ENCODE measurements around the gene CPHXL2. TPM values are rescaled to one million over a fixed set of nuclear protein-coding genes. Genes with fewer than 3 reads are reported as not detected.

CPHXL2 gene
- total RNA-seq, 1 donor from 2014 or later: not detected

DNA sequence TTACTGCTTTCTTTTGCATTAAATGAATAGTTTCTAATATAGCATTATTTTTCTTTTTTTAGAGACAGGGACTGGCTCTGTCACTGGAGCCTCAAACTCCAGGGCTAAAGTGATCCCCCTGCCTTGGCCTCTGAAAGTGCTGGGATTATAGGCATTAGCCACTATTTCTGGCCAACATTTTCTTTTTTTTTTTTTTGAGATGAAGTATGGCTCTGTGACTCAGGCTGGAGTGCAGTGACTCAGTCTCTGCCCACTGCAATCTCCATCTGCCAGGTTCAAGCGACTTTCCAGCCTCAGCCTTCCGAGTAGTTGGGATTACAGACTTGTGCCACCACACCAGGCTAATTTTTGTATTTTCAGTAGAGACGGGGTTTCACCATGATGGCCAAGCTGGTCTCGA, 26.5 kb upstream of the CPHXL2 start:
- Mint-ChIP-seq H3K4me3 (ENCODE audit: unreplicated experiment) (no peak overlapping the region), H3K27me3 (ENCODE audit: low read depth) (peaks cover 7% of the 10 kb centered on the region), H3K9me3 (ENCODE audit: low read depth) (no peaks in the 10 kb centered on the region), H3K4me1 (ENCODE audit: low read depth) (no peaks in the 10 kb centered on the region), H3K27ac (ENCODE audit: unreplicated experiment) (no peak overlapping the region), H3K36me3 (ENCODE audit: low read depth) (no peaks in the 10 kb centered on the region)
- DNase-seq (ENCODE audit: low spot score): no peak
- TF ChIP-seq, protein P1, sequence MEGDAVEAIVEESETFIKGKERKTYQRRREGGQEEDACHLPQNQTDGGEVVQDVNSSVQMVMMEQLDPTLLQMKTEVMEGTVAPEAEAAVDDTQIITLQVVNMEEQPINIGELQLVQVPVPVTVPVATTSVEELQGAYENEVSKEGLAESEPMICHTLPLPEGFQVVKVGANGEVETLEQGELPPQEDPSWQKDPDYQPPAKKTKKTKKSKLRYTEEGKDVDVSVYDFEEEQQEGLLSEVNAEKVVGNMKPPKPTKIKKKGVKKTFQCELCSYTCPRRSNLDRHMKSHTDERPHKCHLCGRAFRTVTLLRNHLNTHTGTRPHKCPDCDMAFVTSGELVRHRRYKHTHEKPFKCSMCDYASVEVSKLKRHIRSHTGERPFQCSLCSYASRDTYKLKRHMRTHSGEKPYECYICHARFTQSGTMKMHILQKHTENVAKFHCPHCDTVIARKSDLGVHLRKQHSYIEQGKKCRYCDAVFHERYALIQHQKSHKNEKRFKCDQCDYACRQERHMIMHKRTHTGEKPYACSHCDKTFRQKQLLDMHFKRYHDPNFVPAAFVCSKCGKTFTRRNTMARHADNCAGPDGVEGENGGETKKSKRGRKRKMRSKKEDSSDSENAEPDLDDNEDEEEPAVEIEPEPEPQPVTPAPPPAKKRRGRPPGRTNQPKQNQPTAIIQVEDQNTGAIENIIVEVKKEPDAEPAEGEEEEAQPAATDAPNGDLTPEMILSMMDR (IDR thresholded peaks at IDR 0.05): no peak

DNA sequence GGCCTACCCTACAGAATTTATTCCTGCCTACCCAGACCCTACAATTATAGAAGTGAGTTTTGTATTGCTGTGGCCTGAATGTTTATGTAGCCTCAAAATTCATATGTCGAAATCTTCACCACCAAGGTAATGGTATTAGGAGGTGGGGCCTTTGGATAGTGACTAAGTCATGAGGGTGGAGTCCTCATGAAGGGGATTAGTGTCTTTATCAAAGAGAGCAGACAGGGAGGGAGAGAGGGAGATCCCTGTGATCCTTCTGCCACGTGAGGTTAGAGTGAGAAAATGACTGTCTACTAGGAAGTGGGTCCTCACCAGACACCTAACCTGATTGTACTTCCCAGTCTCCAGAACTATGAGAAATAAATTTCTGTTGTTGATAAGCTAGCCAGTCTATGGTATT, 25.4 kb upstream of the CPHXL2 start:
- Mint-ChIP-seq H3K27ac (ENCODE audit: unreplicated experiment) (no peak overlapping the region), H3K27me3 (ENCODE audit: low read depth) (peaks cover 5% of the 10 kb centered on the region), H3K36me3 (ENCODE audit: low read depth) (no peaks in the 10 kb centered on the region), H3K4me3 (ENCODE audit: unreplicated experiment) (no peak overlapping the region), H3K9me3 (ENCODE audit: low read depth) (no peaks in the 10 kb centered on the region), H3K4me1 (ENCODE audit: low read depth) (no peaks in the 10 kb centered on the region)
- TF ChIP-seq, protein P1 (IDR thresholded peaks at IDR 0.05): no peak
- DNase-seq (ENCODE audit: low spot score): no peak

DNA sequence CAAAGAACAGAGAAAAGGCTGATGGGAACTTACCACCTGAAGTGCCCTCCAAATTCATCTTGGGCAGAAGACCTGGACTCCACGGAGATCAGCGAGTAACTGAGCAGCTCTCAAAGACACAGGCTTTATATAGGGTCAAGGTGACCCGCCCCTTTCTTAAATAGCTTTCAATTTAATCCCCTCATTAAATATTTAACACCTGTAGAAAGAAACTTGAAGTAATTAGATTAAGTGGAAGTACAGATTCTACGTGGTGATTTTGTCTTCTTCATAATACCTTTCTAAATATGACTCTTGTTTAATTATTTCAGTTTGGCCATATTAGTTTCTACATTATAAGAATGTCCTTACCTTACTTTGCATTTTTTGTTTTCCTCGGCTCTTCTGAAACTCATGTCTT, 24.6 kb upstream of the CPHXL2 start, which contains the start of gene DUXB:
Gene DUXB, minus strand, starts transcription at position 101 of the 400 bp plus-strand sequence. Its CDS starts 43 bp downstream, at position 58.
- H3K9me3 Mint-ChIP-seq (ENCODE audit: low read depth): no peaks in the 10 kb centered on the region
- H3K4me3 Mint-ChIP-seq (ENCODE audit: unreplicated experiment): no peak within 1 kb of the TSS
- TF ChIP-seq, protein P1 (IDR thresholded peaks at IDR 0.05): no peak
- no peaks in the 10 kb centered on the region for H3K36me3 Mint-ChIP-seq (ENCODE audit: low read depth)
- no peak for DNase-seq (ENCODE audit: low spot score)
- H3K4me1 Mint-ChIP-seq (ENCODE audit: low read depth): no peaks in the 10 kb centered on the region
- no peak within 1 kb of the TSS for H3K27ac Mint-ChIP-seq (ENCODE audit: unreplicated experiment)
- peaks cover 2% of the 10 kb centered on the region for H3K27me3 Mint-ChIP-seq (ENCODE audit: low read depth)

DNA sequence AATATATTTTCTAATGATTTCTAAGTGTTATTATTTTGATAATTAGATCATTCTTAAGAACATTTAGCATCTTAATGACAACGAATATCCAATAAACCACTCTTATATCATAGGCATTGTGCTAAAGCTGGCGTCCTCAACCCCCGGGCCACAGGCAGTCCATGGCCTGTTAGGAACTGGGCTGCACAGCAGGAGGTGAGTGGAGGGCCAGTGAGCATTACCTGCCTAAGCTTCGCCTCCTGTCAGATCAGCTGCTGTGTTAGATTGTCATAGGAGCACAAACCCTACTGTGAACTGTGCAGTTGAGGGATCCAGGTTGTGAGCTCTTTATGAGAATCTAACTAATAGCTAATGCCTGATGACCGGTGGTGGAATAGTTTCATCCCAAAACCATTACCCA, 20.8 kb upstream of the CPHXL2 start:
- TF ChIP-seq, protein P1 (IDR thresholded peaks at IDR 0.05): no peak
- H3K27ac Mint-ChIP-seq (ENCODE audit: unreplicated experiment): no peak overlapping the region
- H3K36me3 Mint-ChIP-seq (ENCODE audit: low read depth): no peaks in the 10 kb centered on the region
- no peak for DNase-seq (ENCODE audit: low spot score)
- no peaks in the 10 kb centered on the region for H3K27me3 Mint-ChIP-seq (ENCODE audit: low read depth)
- no peaks in the 10 kb centered on the region for H3K9me3 Mint-ChIP-seq (ENCODE audit: low read depth)
- no peak overlapping the region for H3K4me3 Mint-ChIP-seq (ENCODE audit: unreplicated experiment)
- H3K4me1 Mint-ChIP-seq (ENCODE audit: low read depth): no peaks in the 10 kb centered on the region

DNA sequence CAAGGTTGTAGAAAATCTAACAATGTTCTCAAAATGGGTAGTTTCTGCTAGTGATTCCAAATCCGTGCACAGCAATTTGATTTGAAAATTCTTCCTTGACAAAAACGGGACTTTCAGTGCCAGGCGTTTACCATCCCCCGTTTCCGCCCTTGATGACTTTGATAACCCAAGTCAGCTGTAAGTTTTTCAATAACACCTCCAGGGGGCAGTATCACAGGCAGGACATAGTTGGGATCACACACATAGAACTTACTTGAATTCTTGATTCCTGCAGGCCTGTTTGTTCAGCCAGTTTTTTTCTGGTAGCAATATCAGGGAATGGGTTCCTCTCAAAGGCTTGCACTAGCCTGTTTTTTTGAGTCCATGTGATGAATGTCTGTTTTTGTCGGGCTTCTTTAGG, 18.9 kb upstream of the CPHXL2 start:
- Mint-ChIP-seq H3K9me3 (ENCODE audit: low read depth) (no peaks in the 10 kb centered on the region), H3K4me3 (ENCODE audit: unreplicated experiment) (no peak overlapping the region), H3K36me3 (ENCODE audit: low read depth) (no peaks in the 10 kb centered on the region), H3K4me1 (ENCODE audit: low read depth) (no peaks in the 10 kb centered on the region), H3K27me3 (ENCODE audit: low read depth) (no peaks in the 10 kb centered on the region), H3K27ac (ENCODE audit: unreplicated experiment) (no peak overlapping the region)
- TF ChIP-seq, protein P1 (IDR thresholded peaks at IDR 0.05): peak; percentile 32
- no peak for DNase-seq (ENCODE audit: low spot score)

Data from chondrocyte (in vitro differentiated cells).